22Rv1 (cell line): ENCODE results near the gene IER5.

ENCODE experiments used
- ZFX ChIP-seq: fragments of 450-650 bp; IDR thresholded peaks from 2 replicates; pipeline ENCODE4 v1.6.1; 2017; ENCODE audit warnings: antibody characterized with exemption, borderline replicate concordance
- TF ChIP-seq, protein P1 (sequence below): fragments of 450-650 bp; IDR thresholded peaks from 2 replicates; pipeline ENCODE4 v1.5.1; 2017; ENCODE audit warnings: mild to moderate bottlenecking

DNA sequence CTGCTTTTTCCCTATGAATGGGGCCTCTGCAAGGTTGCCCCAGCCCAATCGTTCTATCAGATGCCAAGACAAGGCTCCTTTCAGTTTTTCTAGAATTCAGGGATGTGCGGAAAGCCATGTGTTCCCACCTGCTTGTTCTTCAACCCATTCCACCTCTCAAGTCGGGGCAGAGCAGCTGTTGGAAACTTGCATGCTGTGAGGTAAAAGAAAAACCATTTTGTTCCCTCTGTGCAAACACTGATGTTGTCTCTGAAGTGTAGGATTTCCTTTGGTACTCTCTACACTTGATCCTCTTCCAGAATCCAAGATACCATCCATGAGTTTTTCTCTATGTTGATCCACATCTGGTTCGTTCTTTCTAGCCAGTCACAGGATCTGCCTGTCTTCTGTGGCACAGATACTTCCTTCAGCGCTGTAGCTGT is 7.3 kb downstream of the IER5 start:
- TF ChIP-seq, protein P1, sequence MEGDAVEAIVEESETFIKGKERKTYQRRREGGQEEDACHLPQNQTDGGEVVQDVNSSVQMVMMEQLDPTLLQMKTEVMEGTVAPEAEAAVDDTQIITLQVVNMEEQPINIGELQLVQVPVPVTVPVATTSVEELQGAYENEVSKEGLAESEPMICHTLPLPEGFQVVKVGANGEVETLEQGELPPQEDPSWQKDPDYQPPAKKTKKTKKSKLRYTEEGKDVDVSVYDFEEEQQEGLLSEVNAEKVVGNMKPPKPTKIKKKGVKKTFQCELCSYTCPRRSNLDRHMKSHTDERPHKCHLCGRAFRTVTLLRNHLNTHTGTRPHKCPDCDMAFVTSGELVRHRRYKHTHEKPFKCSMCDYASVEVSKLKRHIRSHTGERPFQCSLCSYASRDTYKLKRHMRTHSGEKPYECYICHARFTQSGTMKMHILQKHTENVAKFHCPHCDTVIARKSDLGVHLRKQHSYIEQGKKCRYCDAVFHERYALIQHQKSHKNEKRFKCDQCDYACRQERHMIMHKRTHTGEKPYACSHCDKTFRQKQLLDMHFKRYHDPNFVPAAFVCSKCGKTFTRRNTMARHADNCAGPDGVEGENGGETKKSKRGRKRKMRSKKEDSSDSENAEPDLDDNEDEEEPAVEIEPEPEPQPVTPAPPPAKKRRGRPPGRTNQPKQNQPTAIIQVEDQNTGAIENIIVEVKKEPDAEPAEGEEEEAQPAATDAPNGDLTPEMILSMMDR: no peak
- no peak for TF ChIP-seq ZFX
